HFFc6 (cell line): ENCODE measurements around the gene CAPN12. TPM values are rescaled to one million over a fixed set of nuclear protein-coding genes. Genes with fewer than 3 reads are reported as not detected.

Experiments used
- DNase-seq: peaks from one replicate; pipeline ENCODE4 v3.0.0-alpha.2; 2018
- H3K27ac Mint-ChIP-seq: 2 replicates; pipeline ENCODE4 v1.8.0; 2020; ENCODE audit warnings: mild to moderate bottlenecking, mixed read lengths
- H3K27me3 Mint-ChIP-seq: 2 replicates; pipeline ENCODE4 v1.8.0; 2021; ENCODE audit warnings: mild to moderate bottlenecking, moderate library complexity, mixed read lengths; ENCODE audit not compliant: insufficient read depth
- H3K36me3 Mint-ChIP-seq: 2 replicates; pipeline ENCODE4 v1.8.0; 2021; ENCODE audit warnings: low read depth, mixed read lengths
- H3K4me1 Mint-ChIP-seq: 2 replicates; pipeline ENCODE4 v1.8.0; 2020; ENCODE audit warnings: low read depth, mixed read lengths
- H3K4me3 Mint-ChIP-seq: 2 replicates; pipeline ENCODE4 v1.8.0; 2020; ENCODE audit warnings: mild to moderate bottlenecking, moderate library complexity, mixed read lengths
- H3K9me3 Mint-ChIP-seq: 2 replicates; pipeline ENCODE4 v1.8.0; 2020; ENCODE audit warnings: mild to moderate bottlenecking, mixed read lengths
- total RNA-seq, 6 experiments: library from RNA; stranded (reverse); fragmentation: NEBNext Ultra II Directional; extraction: Animal tissue kit (Norgen Biotek cat#: 25700); gene quantifications; 2 replicates in 1 of 6; 3 replicates in 5 of 6; pipeline ENCODE4 v1.2.3, GENCODE V29; 2021
- TF ChIP-seq, protein P1 (sequence below): fragments of 200-600 bp; sonication (generic); IDR thresholded peaks from 2 replicates; pipeline ENCODE4 v1.5.0; 2021; ENCODE audit warnings: antibody characterized with exemption, mild to moderate bottlenecking

CAPN12 gene
- total RNA-seq, 6 experiments from 2014 or later = 0.09 to 0.45 (median 0.19) TPM

DNA sequence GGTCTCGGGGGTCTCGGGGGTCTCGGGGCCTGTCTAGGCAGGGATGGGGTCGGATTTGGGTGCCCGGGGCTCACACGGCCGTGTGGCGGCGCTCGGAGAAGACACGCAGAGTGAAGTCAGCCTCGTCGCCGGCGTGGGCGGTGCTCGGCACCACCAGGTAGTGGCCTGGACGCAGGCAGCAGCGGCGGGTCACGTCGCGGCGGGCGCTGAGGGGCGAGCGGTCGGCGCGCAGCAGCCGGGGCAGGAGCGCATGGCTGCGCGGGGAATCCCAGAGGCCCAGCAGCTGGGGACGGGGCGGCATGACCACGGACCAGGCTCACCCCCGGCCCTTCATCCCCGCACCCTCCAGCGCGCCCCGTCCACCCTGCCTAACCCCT is 8.2 kb downstream of the CAPN12 start:
- peaks cover 35% of the 10 kb centered on the region for H3K4me1 Mint-ChIP-seq
- no peak overlapping the region for H3K4me3 Mint-ChIP-seq
- TF ChIP-seq, protein P1, sequence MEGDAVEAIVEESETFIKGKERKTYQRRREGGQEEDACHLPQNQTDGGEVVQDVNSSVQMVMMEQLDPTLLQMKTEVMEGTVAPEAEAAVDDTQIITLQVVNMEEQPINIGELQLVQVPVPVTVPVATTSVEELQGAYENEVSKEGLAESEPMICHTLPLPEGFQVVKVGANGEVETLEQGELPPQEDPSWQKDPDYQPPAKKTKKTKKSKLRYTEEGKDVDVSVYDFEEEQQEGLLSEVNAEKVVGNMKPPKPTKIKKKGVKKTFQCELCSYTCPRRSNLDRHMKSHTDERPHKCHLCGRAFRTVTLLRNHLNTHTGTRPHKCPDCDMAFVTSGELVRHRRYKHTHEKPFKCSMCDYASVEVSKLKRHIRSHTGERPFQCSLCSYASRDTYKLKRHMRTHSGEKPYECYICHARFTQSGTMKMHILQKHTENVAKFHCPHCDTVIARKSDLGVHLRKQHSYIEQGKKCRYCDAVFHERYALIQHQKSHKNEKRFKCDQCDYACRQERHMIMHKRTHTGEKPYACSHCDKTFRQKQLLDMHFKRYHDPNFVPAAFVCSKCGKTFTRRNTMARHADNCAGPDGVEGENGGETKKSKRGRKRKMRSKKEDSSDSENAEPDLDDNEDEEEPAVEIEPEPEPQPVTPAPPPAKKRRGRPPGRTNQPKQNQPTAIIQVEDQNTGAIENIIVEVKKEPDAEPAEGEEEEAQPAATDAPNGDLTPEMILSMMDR = no peak
- H3K36me3 Mint-ChIP-seq = peaks cover 17% of the 10 kb centered on the region
- peaks cover 5% of the 10 kb centered on the region; the same call in 1 of the 2 replicates for H3K9me3 Mint-ChIP-seq
- DNase-seq = no peak
- no peak overlapping the region for H3K27ac Mint-ChIP-seq
- peaks cover 23% of the 10 kb centered on the region for H3K27me3 Mint-ChIP-seq

DNA sequence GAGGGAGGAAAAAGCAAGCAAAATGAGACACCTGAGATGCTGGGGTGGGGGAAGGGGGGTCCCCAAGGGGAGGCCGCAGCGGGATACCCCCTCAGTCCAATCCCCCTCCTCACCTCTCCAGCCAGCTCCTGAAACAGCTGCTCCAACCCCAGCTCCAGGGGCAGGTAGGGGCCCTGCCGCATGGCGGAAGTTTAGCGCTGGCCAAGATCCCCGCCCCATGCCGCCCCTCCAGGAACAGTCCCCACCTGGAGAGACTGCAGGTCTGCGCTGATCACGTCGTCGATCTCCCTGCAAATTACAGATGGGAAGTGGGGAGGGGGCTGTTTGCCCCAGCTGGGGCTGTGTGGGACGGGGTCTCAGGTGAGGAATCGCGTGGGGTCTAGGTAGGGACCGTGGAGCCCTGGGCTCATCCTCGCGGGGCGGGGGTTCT is 9.0 kb downstream of the CAPN12 start:
- Mint-ChIP-seq H3K4me3 (peak overlapping the region; percentile 47; the same call in 1 of the 2 replicates), H3K9me3 (peaks cover 5% of the 10 kb centered on the region; the same call in 1 of the 2 replicates), H3K27me3 (peaks cover 27% of the 10 kb centered on the region), H3K4me1 (peaks cover 35% of the 10 kb centered on the region), H3K36me3 (peaks cover 21% of the 10 kb centered on the region), H3K27ac (peak overlapping the region; percentile 74)
- DNase-seq = no peak
- TF ChIP-seq, protein P1 = no peak

DNA sequence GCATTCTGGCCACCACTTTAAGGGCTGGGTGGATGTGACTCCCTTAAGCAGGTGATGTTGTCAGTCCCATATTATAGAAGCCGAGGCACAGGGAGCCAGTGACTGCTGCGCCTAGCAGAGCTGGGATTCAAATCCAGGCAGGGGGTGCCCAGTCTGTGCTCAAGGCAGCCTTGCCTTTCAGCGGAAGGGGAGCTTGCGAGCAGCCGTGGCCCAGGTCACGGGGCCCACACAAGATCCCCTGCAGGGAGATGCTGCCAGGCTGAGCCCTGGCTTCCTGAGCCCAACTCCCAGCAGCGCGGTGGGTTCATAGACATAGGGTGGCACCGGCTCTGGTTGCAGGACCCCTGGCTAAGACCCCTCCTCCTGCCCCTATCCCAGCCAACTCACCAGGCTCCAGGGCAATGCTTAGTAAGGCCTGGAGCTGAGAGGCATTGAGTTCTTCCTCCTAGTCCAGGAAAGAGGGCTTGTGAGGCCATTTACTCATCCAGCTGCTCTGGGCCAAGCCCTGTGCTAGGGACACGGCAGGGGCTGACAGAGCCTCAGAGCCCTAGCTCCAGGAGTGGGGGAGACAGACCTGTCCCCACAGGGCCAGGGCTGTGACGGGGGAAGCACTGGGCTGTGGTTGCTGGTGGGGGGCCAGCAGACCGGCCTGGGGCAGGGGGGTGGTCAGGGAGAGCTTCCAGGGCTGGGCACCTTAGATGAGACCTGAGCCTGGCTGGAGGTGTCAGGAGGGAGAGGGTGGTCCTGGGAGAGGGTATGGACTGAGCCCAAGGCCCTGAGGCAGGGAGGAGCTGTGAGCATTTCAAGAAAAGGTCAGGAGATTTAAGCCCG is 9.6 kb downstream of the CAPN12 start:
- H3K4me1 Mint-ChIP-seq = peaks cover 35% of the 10 kb centered on the region
- peak; percentile 31 for DNase-seq
- peaks cover 26% of the 10 kb centered on the region for H3K36me3 Mint-ChIP-seq
- TF ChIP-seq, protein P1 = no peak
- peak overlapping the region; percentile 47; the same call in 1 of the 2 replicates for H3K4me3 Mint-ChIP-seq
- H3K27me3 Mint-ChIP-seq = peaks cover 32% of the 10 kb centered on the region
- peaks cover 5% of the 10 kb centered on the region; the same call in 1 of the 2 replicates for H3K9me3 Mint-ChIP-seq
- peak overlapping the region; percentile 74 for H3K27ac Mint-ChIP-seq

DNA sequence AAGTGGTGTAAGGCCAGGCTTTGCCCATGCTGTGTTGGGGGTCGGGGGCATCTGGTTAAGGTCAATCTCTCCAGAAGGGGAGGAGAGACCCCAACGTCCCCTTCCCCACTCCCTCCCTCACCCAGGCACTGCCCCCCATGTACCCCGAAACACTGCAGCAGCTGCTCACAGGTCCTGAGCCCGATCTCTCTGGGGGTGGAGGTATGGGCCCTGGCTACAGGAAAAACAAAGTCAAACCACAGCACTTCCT is 10.2 kb downstream of the CAPN12 start:
- DNase-seq = no peak
- Mint-ChIP-seq H3K4me3 (no peak overlapping the region), H3K36me3 (peaks cover 28% of the 10 kb centered on the region), H3K27ac (peak overlapping the region; percentile 74), H3K27me3 (peaks cover 34% of the 10 kb centered on the region), H3K4me1 (peaks cover 35% of the 10 kb centered on the region), H3K9me3 (peaks cover 5% of the 10 kb centered on the region; the same call in 1 of the 2 replicates)
- TF ChIP-seq, protein P1 = no peak

DNA sequence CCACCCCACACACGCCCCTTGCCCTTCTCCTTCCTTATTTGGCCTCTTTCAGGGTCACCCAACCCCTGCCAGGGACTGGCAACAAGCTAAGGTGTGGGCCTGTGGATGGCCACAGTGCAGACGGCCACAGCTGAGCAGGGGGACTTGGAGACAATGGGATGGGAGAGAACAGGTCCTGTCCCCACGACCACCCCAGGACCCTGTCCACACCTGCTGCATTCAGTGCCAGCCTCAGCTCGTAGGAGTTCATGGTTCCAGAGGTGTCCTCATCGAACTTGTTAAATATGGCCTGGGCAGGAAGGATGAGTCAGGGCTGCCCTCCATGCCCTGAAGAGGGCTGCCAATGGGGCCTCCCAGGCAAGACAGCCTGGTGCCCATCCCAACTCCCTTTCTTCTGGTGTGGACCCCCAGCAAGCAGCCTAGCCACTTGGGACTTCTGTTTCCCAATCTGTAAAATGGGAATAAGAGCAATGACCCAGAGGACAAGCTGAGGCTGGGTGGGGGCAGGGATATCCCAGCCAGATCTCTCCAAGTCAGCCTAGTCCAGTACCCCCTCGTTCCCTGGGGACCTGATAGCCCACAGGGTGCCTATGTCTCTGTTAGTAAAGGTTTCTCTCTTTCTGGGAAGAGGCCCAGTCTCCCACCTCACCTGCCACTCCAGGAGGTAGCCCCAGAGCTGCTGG is 10.6 kb downstream of the CAPN12 start:
- peak overlapping the region; percentile 74 for H3K27ac Mint-ChIP-seq
- H3K27me3 Mint-ChIP-seq = peaks cover 35% of the 10 kb centered on the region
- H3K4me3 Mint-ChIP-seq = no peak overlapping the region
- peaks cover 28% of the 10 kb centered on the region for H3K36me3 Mint-ChIP-seq
- DNase-seq = no peak
- peaks cover 35% of the 10 kb centered on the region for H3K4me1 Mint-ChIP-seq
- TF ChIP-seq, protein P1 = no peak
- H3K9me3 Mint-ChIP-seq = peaks cover 5% of the 10 kb centered on the region; the same call in 1 of the 2 replicates
